Esophagus muscularis mucosa (tissue), 4 donors: ENCODE data around the gene CANX. TPM values are rescaled to one million over a fixed set of nuclear protein-coding genes. Genes with fewer than 3 reads are reported as not detected.

Source experiments
- DNase-seq: peaks from one replicate; pipeline ENCODE4 v3.0.0-alpha.2; 2017; ENCODE audit errors: extremely low spot score
- H3K27ac ChIP-seq, 4 donors: fragments of 200-600 bp; sonication (generic); replicated peaks in 1 of 4; 1 replicate in 3 of 4; 2 replicates in 1 of 4; pipeline ENCODE4 v1.5.1; 2016 to 2019; ENCODE audit warnings: mild to moderate bottlenecking in 1 of 4
- H3K27me3 ChIP-seq, 4 donors: fragments of 200-600 bp; sonication (generic); one replicate each; pipeline versions ENCODE4 v1.5.1 to v1.6.0; 2016 to 2019
- H3K36me3 ChIP-seq, 4 donors: fragments of 200-600 bp; sonication (generic); one replicate each; pipeline ENCODE4 v1.5.1; 2016 to 2019
- H3K4me1 ChIP-seq, 4 donors: fragments of 200-600 bp; sonication (generic); one replicate each; pipeline ENCODE4 v1.5.1; 2016 to 2019
- H3K4me3 ChIP-seq, 4 donors: fragments of 200-600 bp; sonication (generic); 1 replicate in 2 of 4; 2 replicates in 2 of 4; pipeline ENCODE4 v1.5.1; 2016 to 2019; ENCODE audit warnings: mild to moderate bottlenecking in 4 of 4, moderate library complexity in 1 of 4
- H3K9me3 ChIP-seq, 4 donors: fragments of 200-600 bp; sonication (generic); 1 replicate in 3 of 4; 2 replicates in 1 of 4; pipeline ENCODE4 v1.5.1; 2016 to 2019
- CTCF ChIP-seq, 3 experiments: fragments of 200-600 bp in 2 of 3; fragments of 450-650 bp in 1 of 3; sonication (generic) in 2 of 3; IDR thresholded peaks; one replicate each; pipeline ENCODE4 v1.5.1; 2017 to 2019; ENCODE audit warnings: antibody characterized with exemption in 3 of 3, mild to moderate bottlenecking in 2 of 3, moderate library complexity in 1 of 3
- EP300 ChIP-seq: sonication (generic); formaldehyde crosslinking; IDR thresholded peaks from one replicate; pipeline ENCODE4 v1.6.1; 2017; ENCODE audit warnings: antibody characterized with exemption
- POLR2A ChIP-seq: fragments of 450-650 bp; IDR thresholded peaks from one replicate; pipeline ENCODE4 v1.6.1; 2017; ENCODE audit warnings: antibody characterized with exemption, moderate library complexity, mild to moderate bottlenecking, low read depth
- POLR2AphosphoS5 ChIP-seq, 2 donors: sonication (generic); formaldehyde crosslinking; IDR thresholded peaks; one replicate each; pipeline ENCODE4 v1.6.1; 2017; ENCODE audit warnings: antibody characterized with exemption in 2 of 2
- WGBS: methylation state at CpG from one replicate; pipeline ENCODE4 v1.1.5; 2018; 5-methylcytosine and 5-hydroxymethylcytosine counted together
- intact Hi-C: fragments of 100-400 bp; cut with DNase I; formaldehyde crosslinking; loops from one replicate; pipeline ENCODE4 v1.15.1; 2023
- total RNA-seq, 4 donors: library from RNA; depleted of rRNA; stranded (reverse); fragments of >200 nt; gene quantifications; one replicate each; pipeline versions ENCODE4 v1.1.0 to v1.2.1, GENCODE V29; 2016

The CANX gene
- total RNA-seq, 4 donors from 2014 or later: 230 to 403 (median 321) TPM

GRCh38 chr5:179720222-179720621, 21.5 kb downstream of the CANX start:
- Histone ChIP-seq H3K4me1 (no peaks in the 10 kb centered on the region), H3K36me3 (peaks cover 87 to 99% (median 96%) of the 10 kb centered on the region in 4 donors), H3K27ac (no peak overlapping the region), H3K4me3 (no peak overlapping the region), H3K27me3 (no peaks in the 10 kb centered on the region), H3K9me3 (no peaks in the 10 kb centered on the region)
- no peak for DNase-seq
- TF ChIP-seq EP300: no peak
- no peak for TF ChIP-seq POLR2A
- no peak for TF ChIP-seq POLR2AphosphoS5 (IDR thresholded peaks at IDR 0.05)
- no peak for TF ChIP-seq CTCF (IDR thresholded peaks at IDR 0.05)
- 78% methylated on average over 2 of the region's 2 CpGs for WGBS
- intact Hi-C loops: no loop called here

DNA sequence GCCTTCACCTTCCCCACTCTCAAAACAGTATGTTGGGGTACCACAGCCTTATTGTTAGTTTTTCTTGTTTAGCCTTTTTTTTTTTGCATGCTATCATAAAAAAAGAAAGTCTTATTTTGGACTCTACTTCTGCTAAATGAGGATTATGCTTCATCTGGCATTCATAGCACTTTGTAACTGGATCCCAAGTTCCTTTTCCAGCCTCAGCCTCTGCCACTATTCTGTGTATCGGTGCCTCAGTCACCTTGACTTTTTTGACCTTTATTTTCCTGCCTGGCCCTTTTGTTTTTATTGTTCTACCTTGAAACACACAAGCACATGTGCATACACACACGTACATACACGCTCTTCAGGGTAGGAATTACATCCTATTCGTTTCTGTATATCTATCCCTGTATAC, 25.4 kb downstream of the CANX start:
- WGBS: 88% methylated on average over 4 of the region's 4 CpGs
- H3K36me3 ChIP-seq: peaks cover 90 to 100% (median 98%) of the 10 kb centered on the region in 4 donors
- no peaks in the 10 kb centered on the region for H3K4me1 ChIP-seq
- no peak for DNase-seq
- H3K27me3 ChIP-seq: no peaks in the 10 kb centered on the region
- H3K9me3 ChIP-seq: no peaks in the 10 kb centered on the region
- no peak for TF ChIP-seq CTCF (IDR thresholded peaks at IDR 0.05)
- no peak for TF ChIP-seq EP300
- TF ChIP-seq POLR2AphosphoS5 (IDR thresholded peaks at IDR 0.05): no peak
- no peak overlapping the region for H3K4me3 ChIP-seq
- H3K27ac ChIP-seq: no peak overlapping the region
- intact Hi-C loops: no loop called here

- TF ChIP-seq POLR2A (no peak), POLR2AphosphoS5 (IDR thresholded peaks at IDR 0.05) (no peak), CTCF (IDR thresholded peaks at IDR 0.05) (no peak), EP300 (no peak)
- Histone ChIP-seq H3K9me3 (no peaks in the 10 kb centered on the region), H3K4me3 (no peak overlapping the region), H3K27ac (no peak overlapping the region), H3K27me3 (no peaks in the 10 kb centered on the region), H3K36me3 (peaks cover 66 to 89% (median 83%) of the 10 kb centered on the region in 4 donors), H3K4me1 (peaks cover 6 to 9% (median 9%) of the 10 kb centered on the region in 4 donors)
- DNase-seq: no peak
- intact Hi-C loops: no loop called here
- WGBS: 79% methylated on average over 6 of the region's 6 CpGs
These were observed 28.3 kb downstream of the CANX start for GRCh38 chr5:179727106-179727505.

DNA sequence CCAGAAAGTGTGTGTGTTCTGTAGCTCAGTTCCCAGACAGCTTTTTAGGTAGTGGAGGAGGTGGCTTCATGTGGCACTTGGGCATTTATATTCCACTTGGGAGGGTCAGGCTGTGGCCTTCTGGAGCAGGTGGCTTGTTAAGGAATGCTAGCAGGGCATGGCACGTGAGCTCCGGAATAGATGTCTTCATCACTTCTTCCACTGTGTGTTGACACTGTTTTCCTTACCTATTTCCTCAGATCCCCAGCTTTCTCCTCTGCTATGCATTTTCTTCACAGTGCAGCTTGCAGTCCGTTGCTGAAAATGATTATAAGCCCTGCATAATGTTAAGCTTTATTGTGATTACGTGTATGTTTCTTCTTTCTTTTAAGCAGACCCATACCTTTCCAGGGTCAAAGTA, 30.5 kb downstream of the CANX start:
- peaks cover 7 to 20% (median 19%) of the 10 kb centered on the region in 4 donors for H3K4me1 ChIP-seq
- intact Hi-C loops: no loop called here
- H3K27ac ChIP-seq: no peak overlapping the region
- peaks cover 44 to 67% (median 61%) of the 10 kb centered on the region in 4 donors for H3K36me3 ChIP-seq
- no peak for DNase-seq
- no peaks in the 10 kb centered on the region for H3K9me3 ChIP-seq
- TF ChIP-seq POLR2A (no peak), CTCF (IDR thresholded peaks at IDR 0.05) (no peak), POLR2AphosphoS5 (IDR thresholded peaks at IDR 0.05) (no peak), EP300 (no peak)
- H3K4me3 ChIP-seq: no peak overlapping the region
- WGBS: 82% methylated on average over 4 of the region's 4 CpGs
- no peaks in the 10 kb centered on the region for H3K27me3 ChIP-seq

DNA sequence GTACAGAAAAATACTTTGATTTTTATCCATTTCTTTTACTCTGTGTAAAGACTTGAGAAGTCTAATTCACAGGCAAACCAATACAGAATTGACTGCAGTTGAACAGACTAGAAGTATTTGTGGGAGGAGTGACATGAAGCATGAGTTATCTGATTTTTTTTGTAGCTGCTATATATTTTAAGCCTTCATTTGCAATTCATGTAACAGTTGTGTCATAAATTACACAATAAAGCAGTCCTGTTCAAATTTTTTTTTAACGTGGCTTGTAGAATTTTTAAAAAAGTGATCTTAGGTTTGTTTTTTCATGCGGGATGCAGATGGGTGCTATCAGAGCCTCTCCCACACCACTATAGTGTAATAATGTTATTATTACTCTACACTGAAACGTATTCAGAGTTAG, 31.0 kb downstream of the CANX start:
- Histone ChIP-seq H3K36me3 (peaks cover 40 to 63% (median 57%) of the 10 kb centered on the region in 4 donors), H3K9me3 (no peaks in the 10 kb centered on the region), H3K4me3 (no peak overlapping the region), H3K27ac (no peak overlapping the region), H3K4me1 (peaks cover 12 to 24% (median 23%) of the 10 kb centered on the region in 4 donors), H3K27me3 (no peaks in the 10 kb centered on the region)
- WGBS: 80% methylated on average over 3 of the region's 3 CpGs
- intact Hi-C loops: loop anchor here (5.0 kb wide), 1 partner anchor 32 kb away; the partner anchor contains the start of gene CANX
- no peak for DNase-seq
- TF ChIP-seq POLR2A (no peak), POLR2AphosphoS5 (IDR thresholded peaks at IDR 0.05) (no peak), EP300 (no peak), CTCF (IDR thresholded peaks at IDR 0.05) (no peak)
